Heart left ventricle (tissue), 13 donors: Measurements from ENCODE around the gene XPO6.

Experiments used
- CTCF ChIP-seq, 12 donors: fragments of 200-600 bp; sonication (generic) in 4 of 12; IDR thresholded peaks; one replicate each; pipeline versions ENCODE4 v1.5.0 to v1.8.0; 2018 to 2022; ENCODE audit warnings: antibody characterized with exemption in 12 of 12, mild to moderate bottlenecking in 5 of 12
- POLR2A ChIP-seq, 2 donors: fragments of 450-650 bp; IDR thresholded peaks; one replicate each; pipeline ENCODE4 v1.6.1; 2017; ENCODE audit warnings: antibody characterized with exemption in 2 of 2, mild to moderate bottlenecking in 2 of 2, moderate library complexity in 2 of 2
- donor health status: ischemic (EF 13 %, LVEDD 7.1; RV severe dilation, severe dysfunction).
- donor health status: DM: no; HTN: yes; CAD: no.
- donor health status: DM: no; HTN: no; CAD: no.
- donor health status: ischemic (EF 25% LVEDD 6.9; RV normal size, moderate dysfunction).
- donor health status: ischemic (EF 25% LVEDD 5.7; RV mildly dilated, moderate dysfunction).
- donor health status: ischemic (EF 35%, LVEDD 5.7; RV mildly dilated, moderate dysfunction).
- donor health status: nonischemic (EF 11% LVEDD 7.7; RV severe dilation, severe dysfunction).
- donor health status: DM: yes; HTN: yes; CAD: no.
- donor health status: PGD.
- donor health status: ischemic (EF 29% LVEDD 5.4; RV normal size, mild dysfunction).
- donor health status: nonischemic (EF 23%, LVEDD 6.1; RV moderate dilation, normal function).

- TF ChIP-seq POLR2A (IDR thresholded peaks at IDR 0.05) (no peak), CTCF (IDR thresholded peaks at IDR 0.05) (no peak)
These were observed 105.1 kb downstream of the XPO6 start for GRCh38 chr16:28106467-28107215.
